ENCODE data around the gene NFKBIZ.

NFKBIZ gene

GRCh38 chr3:101842245-101842934, 6.9 kb upstream of the NFKBIZ start:
- TF ChIP-seq POLR2A (IDR thresholded peaks at IDR 0.05; ENCODE audit: extremely low read depth, insufficient read length): no peak
- TF ChIP-seq CTCF (IDR thresholded peaks at IDR 0.05; ENCODE audit: low read depth, low read length): no peak
- TF ChIP-seq MYC (IDR thresholded peaks at IDR 0.05; ENCODE audit: low read depth, low read length): no peak
- TF ChIP-seq MAX (IDR thresholded peaks at IDR 0.05; ENCODE audit: low read depth, low read length): no peak
- no peak overlapping the region for H3K4me3 ChIP-seq (ENCODE audit: low read depth, low read length)
- no peak for DNase-seq (ENCODE audit: low read depth)

GRCh38 chr3:101842935-101843330, 6.4 kb upstream of the NFKBIZ start:
- no peak overlapping the region for H3K4me3 ChIP-seq (ENCODE audit: low read depth, low read length)
- TF ChIP-seq POLR2A (IDR thresholded peaks at IDR 0.05; ENCODE audit: extremely low read depth, insufficient read length) (no peak), CTCF (IDR thresholded peaks at IDR 0.05; ENCODE audit: low read depth, low read length) (no peak), MYC (IDR thresholded peaks at IDR 0.05; ENCODE audit: low read depth, low read length) (no peak), MAX (IDR thresholded peaks at IDR 0.05; ENCODE audit: low read depth, low read length) (no peak)
- no peak for DNase-seq (ENCODE audit: low read depth)

- DNase-seq (ENCODE audit: low read depth): no peak
- TF ChIP-seq MAX (IDR thresholded peaks at IDR 0.05; ENCODE audit: low read depth, low read length): no peak
- no peak for TF ChIP-seq MYC (IDR thresholded peaks at IDR 0.05; ENCODE audit: low read depth, low read length)
- no peak for TF ChIP-seq CTCF (IDR thresholded peaks at IDR 0.05; ENCODE audit: low read depth, low read length)
- TF ChIP-seq POLR2A (IDR thresholded peaks at IDR 0.05; ENCODE audit: extremely low read depth, insufficient read length): no peak
Measured at GRCh38 chr3:101845425-101845824, 3.9 kb upstream of the NFKBIZ start.

GRCh38 chr3:101846709-101847108, 2.6 kb upstream of the NFKBIZ start:
- H3K4me3 ChIP-seq (ENCODE audit: low read depth, low read length): no peak overlapping the region
- no peak for TF ChIP-seq CTCF (IDR thresholded peaks at IDR 0.05; ENCODE audit: low read depth, low read length)
- no peak for TF ChIP-seq MYC (IDR thresholded peaks at IDR 0.05; ENCODE audit: low read depth, low read length)
- TF ChIP-seq POLR2A (IDR thresholded peaks at IDR 0.05; ENCODE audit: extremely low read depth, insufficient read length): no peak
- TF ChIP-seq MAX (IDR thresholded peaks at IDR 0.05; ENCODE audit: low read depth, low read length): no peak
- no peak for DNase-seq (ENCODE audit: low read depth)

More at GRCh38 chr3:101845425-101845824, 3.9 kb upstream of the NFKBIZ start:
- no peak overlapping the region for H3K4me3 ChIP-seq (ENCODE audit: low read depth, low read length)

GRCh38 chr3:101847328-101847727, 2.0 kb upstream of the NFKBIZ start:
- TF ChIP-seq POLR2A (IDR thresholded peaks at IDR 0.05; ENCODE audit: extremely low read depth, insufficient read length) (no peak), CTCF (IDR thresholded peaks at IDR 0.05; ENCODE audit: low read depth, low read length) (no peak), MAX (IDR thresholded peaks at IDR 0.05; ENCODE audit: low read depth, low read length) (no peak), MYC (IDR thresholded peaks at IDR 0.05; ENCODE audit: low read depth, low read length) (no peak)
- DNase-seq (ENCODE audit: low read depth): no peak
- H3K4me3 ChIP-seq (ENCODE audit: low read depth, low read length): no peak overlapping the region
